PC-9 (cell line): ENCODE data around the gene GORASP1. TPM values are rescaled to one million over a fixed set of nuclear protein-coding genes. Genes with fewer than 3 reads are reported as not detected.

Experiments used
- BruUV-seq: library from RNA; stranded (reverse); fragments of 400-500 nt; replicated peaks from 2 replicates; lab custom pipeline; 2021; lab: Mats Ljungman, UMichigan
- CTCF ChIA-PET: fragments of 300-600 bp; sonication (Branson Sonifier 250); formaldehyde crosslinking; loops from one replicate; lab custom pipeline; 2022; ENCODE audit warnings: antibody characterized with exemption; lab: Charles Lee
- POLR2A ChIA-PET: fragments of 300-600 bp; sonication (Branson Sonifier 250); formaldehyde crosslinking; loops from one replicate; lab custom pipeline; 2022; ENCODE audit warnings: antibody characterized with exemption; ENCODE audit not compliant: unreplicated experiment; lab: Charles Lee
- DNase-seq, 2 experiments: peaks; one replicate each; pipeline versions ENCODE4 v3.0.0 to v3.0.0-alpha.2; 2015 to 2022; ENCODE audit warnings: mixed read lengths in 1 of 2
- H2AFZ ChIP-seq: fragments of 200-600 bp; sonication (generic); 2 replicates; pipeline ENCODE4 v1.8.1; 2017; ENCODE audit warnings: antibody characterized with exemption
- H3F3A ChIP-seq: fragments of 200-600 bp; sonication (generic); 2 replicates; pipeline ENCODE4 v1.8.1; 2017; ENCODE audit warnings: antibody characterized with exemption, mild to moderate bottlenecking, low read depth; ENCODE audit not compliant: insufficient read depth
- H3K27ac ChIP-seq: fragments of 200-600 bp; sonication (generic); 2 replicates; pipeline ENCODE4 v1.6.1; 2016; ENCODE audit warnings: mixed run types
- H3K27me3 ChIP-seq: fragments of 200-600 bp; sonication (generic); 2 replicates; pipeline ENCODE4 v1.6.1; 2016; ENCODE audit warnings: low read depth, mixed run types; ENCODE audit not compliant: insufficient read depth
- H3K36me3 ChIP-seq: fragments of 200-600 bp; sonication (generic); 2 replicates; pipeline ENCODE4 v1.6.1; 2016; ENCODE audit warnings: low read depth, mixed run types
- H3K4me1 ChIP-seq: fragments of 200-600 bp; sonication (generic); replicated peaks from 2 replicates; pipeline ENCODE4 v1.6.1; 2016; ENCODE audit warnings: mixed run types; ENCODE audit not compliant: insufficient read depth
- H3K4me2 ChIP-seq: fragments of 200-600 bp; sonication (generic); 2 replicates; pipeline ENCODE4 v1.6.1; 2017; ENCODE audit warnings: mixed run types
- H3K4me3 ChIP-seq: fragments of 200-600 bp; sonication (generic); 2 replicates; pipeline ENCODE4 v1.6.1; 2016; ENCODE audit warnings: mixed run types
- H3K79me2 ChIP-seq: fragments of 200-600 bp; sonication (generic); 2 replicates; pipeline ENCODE4 v1.6.1; 2017; ENCODE audit warnings: low read depth, mixed run types
- H3K9me2 ChIP-seq: fragments of 200-600 bp; sonication (generic); 2 replicates; pipeline ENCODE4 v1.8.1; 2017; ENCODE audit warnings: mild to moderate bottlenecking; ENCODE audit not compliant: insufficient read depth
- H3K9me3 ChIP-seq: fragments of 200-600 bp; sonication (generic); 2 replicates; pipeline ENCODE4 v1.8.1; 2016; ENCODE audit warnings: low read depth; ENCODE audit not compliant: insufficient read depth
- H4K20me1 ChIP-seq: fragments of 200-600 bp; sonication (generic); 2 replicates; pipeline ENCODE4 v1.8.1; 2017; ENCODE audit not compliant: insufficient read depth
- EZH2 ChIP-seq: fragments of 200-600 bp; sonication (generic); IDR thresholded peaks from 2 replicates; pipeline ENCODE4 v1.8.0; 2017; ENCODE audit warnings: antibody characterized with exemption, low read depth
- intact Hi-C: fragments of 100-400 bp; cut with micrococcal nuclease; formaldehyde crosslinking; loops from one replicate; pipeline ENCODE4 v1.10.0; 2022; ENCODE audit not compliant: unreplicated experiment
- total RNA-seq: library from RNA; stranded (reverse); gene quantifications from 2 replicates; pipeline ENCODE4 v1.2.3, GENCODE V29; 2021
- TF ChIP-seq, protein P1 (sequence below): fragments of 200-600 bp; sonication (generic); conservative IDR thresholded peaks from 2 replicates; pipeline ENCODE4 v1.6.1; 2017; ENCODE audit warnings: mixed run types, antibody characterized with exemption, mild to moderate bottlenecking, moderate library complexity

Gene GORASP1
- total RNA-seq, 1 experiment from 2014 or later: 43.4 TPM

DNA sequence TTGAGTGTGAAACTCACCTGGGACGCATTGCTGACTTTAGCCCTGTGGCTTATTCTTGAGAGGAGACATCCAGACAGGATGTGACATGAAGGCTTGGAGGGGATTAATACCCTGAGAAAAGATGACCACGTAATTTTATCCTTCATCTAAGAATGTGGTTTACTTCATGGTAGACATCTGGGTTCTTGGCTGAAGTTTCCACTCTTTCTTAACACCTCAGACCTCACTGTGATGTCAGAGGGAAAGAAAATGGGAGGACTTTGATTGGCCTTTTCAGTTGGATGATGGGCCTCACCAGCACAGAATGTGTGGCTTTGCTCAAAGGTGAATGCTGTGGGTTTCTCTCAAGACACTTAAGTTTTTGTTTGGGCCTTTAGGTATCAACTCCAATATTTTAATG lies 16.5 kb downstream of the GORASP1 start:
- H3K9me3 ChIP-seq: no peaks in the 10 kb centered on the region
- TF ChIP-seq, protein P1, sequence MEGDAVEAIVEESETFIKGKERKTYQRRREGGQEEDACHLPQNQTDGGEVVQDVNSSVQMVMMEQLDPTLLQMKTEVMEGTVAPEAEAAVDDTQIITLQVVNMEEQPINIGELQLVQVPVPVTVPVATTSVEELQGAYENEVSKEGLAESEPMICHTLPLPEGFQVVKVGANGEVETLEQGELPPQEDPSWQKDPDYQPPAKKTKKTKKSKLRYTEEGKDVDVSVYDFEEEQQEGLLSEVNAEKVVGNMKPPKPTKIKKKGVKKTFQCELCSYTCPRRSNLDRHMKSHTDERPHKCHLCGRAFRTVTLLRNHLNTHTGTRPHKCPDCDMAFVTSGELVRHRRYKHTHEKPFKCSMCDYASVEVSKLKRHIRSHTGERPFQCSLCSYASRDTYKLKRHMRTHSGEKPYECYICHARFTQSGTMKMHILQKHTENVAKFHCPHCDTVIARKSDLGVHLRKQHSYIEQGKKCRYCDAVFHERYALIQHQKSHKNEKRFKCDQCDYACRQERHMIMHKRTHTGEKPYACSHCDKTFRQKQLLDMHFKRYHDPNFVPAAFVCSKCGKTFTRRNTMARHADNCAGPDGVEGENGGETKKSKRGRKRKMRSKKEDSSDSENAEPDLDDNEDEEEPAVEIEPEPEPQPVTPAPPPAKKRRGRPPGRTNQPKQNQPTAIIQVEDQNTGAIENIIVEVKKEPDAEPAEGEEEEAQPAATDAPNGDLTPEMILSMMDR: no peak
- TF ChIP-seq EZH2: no peak
- no peaks in the 10 kb centered on the region for H3K9me2 ChIP-seq
- H3K4me3 ChIP-seq: no peak overlapping the region
- H3F3A ChIP-seq: no peaks in the 10 kb centered on the region
- intact Hi-C loops: no loop called here
- ChIA-PET POLR2A (no interaction called here), CTCF (no interaction called here)
- H2AFZ ChIP-seq: no peak overlapping the region
- H3K4me2 ChIP-seq: no peak overlapping the region
- DNase-seq: no peak
- no peaks in the 10 kb centered on the region; the same call in 1 of the 2 replicates for H3K36me3 ChIP-seq
- H3K79me2 ChIP-seq: no peaks in the 10 kb centered on the region
- H3K27me3 ChIP-seq: no peaks in the 10 kb centered on the region
- no peaks in the 10 kb centered on the region for H3K4me1 ChIP-seq
- no peak overlapping the region for H3K27ac ChIP-seq
- no peaks in the 10 kb centered on the region; the same call in 1 of the 2 replicates for H4K20me1 ChIP-seq
- no TSS peak for BruUV-seq

DNA sequence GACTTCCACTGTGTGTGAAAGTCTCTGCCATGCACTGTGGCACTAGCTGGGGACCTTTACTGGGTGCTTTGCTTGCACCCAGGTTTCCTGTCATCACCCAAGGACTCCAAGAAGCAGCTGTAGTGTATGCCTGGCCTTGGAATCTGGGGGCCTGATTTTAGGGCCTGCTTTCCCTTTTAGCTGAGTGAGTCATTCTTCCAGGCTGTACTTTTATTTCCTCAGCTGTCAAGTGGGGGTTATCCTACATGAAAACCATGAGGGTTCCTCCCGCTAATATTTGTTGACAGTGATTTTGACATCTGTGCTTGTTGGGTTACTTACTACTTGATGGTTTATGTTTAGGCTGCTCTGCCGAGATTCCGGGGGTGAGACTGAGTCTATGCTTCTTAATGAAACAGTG lies 18.5 kb downstream of the GORASP1 start:
- CTCF ChIA-PET: no interaction called here
- H3K4me3 ChIP-seq: no peak overlapping the region
- intact Hi-C loops: no loop called here
- no peak overlapping the region for H3K27ac ChIP-seq
- POLR2A ChIA-PET: interaction anchor here (0.6 kb wide), 1 partner anchor 596 kb away, joined by 4 read pairs; no protein-coding TSS in a partner anchor
- no TSS peak for BruUV-seq
- H3K9me3 ChIP-seq: no peaks in the 10 kb centered on the region
- TF ChIP-seq, protein P1: no peak
- no peak for TF ChIP-seq EZH2
- H4K20me1 ChIP-seq: no peaks in the 10 kb centered on the region; the same call in 1 of the 2 replicates
- no peak for DNase-seq
- no peaks in the 10 kb centered on the region for H3K27me3 ChIP-seq
- no peaks in the 10 kb centered on the region; the same call in 1 of the 2 replicates for H3K36me3 ChIP-seq
- no peaks in the 10 kb centered on the region for H3K4me1 ChIP-seq
- H3F3A ChIP-seq: no peaks in the 10 kb centered on the region
- H3K4me2 ChIP-seq: no peak overlapping the region
- H2AFZ ChIP-seq: no peak overlapping the region
- no peaks in the 10 kb centered on the region for H3K79me2 ChIP-seq
- H3K9me2 ChIP-seq: no peaks in the 10 kb centered on the region

DNA sequence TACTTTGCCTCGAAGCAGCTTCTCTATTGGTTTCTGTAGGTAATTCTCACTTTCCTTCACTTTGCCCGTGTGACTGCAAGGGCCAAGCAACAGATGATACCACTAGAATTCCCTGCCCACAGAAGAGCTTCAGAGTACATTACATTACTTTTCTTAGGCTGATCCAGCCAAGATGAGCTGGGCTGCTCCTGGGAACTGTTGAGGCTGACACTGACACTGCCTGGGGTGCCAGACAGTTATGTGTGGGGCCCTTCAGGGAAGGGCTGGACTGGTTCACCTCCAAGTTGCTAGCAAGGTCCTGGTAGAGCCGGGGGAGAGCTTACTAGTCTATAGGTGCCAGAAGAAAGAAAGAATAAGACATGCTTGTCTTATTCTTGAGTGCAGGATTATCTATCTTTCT lies 19.0 kb downstream of the GORASP1 start:
- DNase-seq: no peak
- Histone ChIP-seq H3K9me3 (no peaks in the 10 kb centered on the region), H3K4me3 (no peak overlapping the region), H4K20me1 (no peaks in the 10 kb centered on the region; the same call in 1 of the 2 replicates), H3F3A (no peaks in the 10 kb centered on the region), H3K36me3 (no peaks in the 10 kb centered on the region; the same call in 1 of the 2 replicates), H3K79me2 (no peaks in the 10 kb centered on the region), H2AFZ (no peak overlapping the region), H3K27ac (no peak overlapping the region), H3K4me1 (no peaks in the 10 kb centered on the region), H3K4me2 (no peak overlapping the region), H3K9me2 (no peaks in the 10 kb centered on the region), H3K27me3 (no peaks in the 10 kb centered on the region)
- ChIA-PET CTCF (no interaction called here), POLR2A (no interaction called here)
- intact Hi-C loops: no loop called here
- no TSS peak for BruUV-seq
- TF ChIP-seq, protein P1: no peak
- TF ChIP-seq EZH2: no peak
